ENCODE data around the gene UBE2Q1. TPM values are rescaled to one million over a fixed set of nuclear protein-coding genes. Genes with fewer than 3 reads are reported as not detected.

The UBE2Q1 gene
- total and polyA plus RNA-seq, 2 experiments from 2014 or later = 15.5 to 33.0 TPM

DNA sequence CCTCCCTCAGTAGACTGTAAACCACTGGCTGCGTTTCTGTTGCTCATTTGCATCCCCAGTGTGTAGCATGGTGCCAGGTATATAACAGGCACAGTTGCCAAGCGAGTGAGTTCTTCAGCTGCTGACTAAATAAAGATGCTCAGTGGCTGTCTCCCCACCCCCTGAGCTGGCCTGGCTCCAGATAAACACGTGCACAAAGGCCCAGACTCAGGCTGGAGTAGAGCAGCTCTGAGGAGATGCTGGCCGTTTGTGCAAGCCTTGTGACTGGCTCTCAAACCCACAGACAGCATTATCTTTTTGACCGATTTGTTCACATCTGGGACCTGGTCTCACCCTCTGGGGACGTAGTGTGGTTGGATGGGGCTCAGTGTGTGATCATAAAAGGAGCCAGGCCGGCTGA, 16.3 kb upstream of the UBE2Q1 start:
- peaks cover 31% of the 10 kb centered on the region for H3K27me3 Mint-ChIP-seq (ENCODE audit: insufficient read depth, low read depth, poor library complexity)
- peaks cover 26% of the 10 kb centered on the region for H3K36me3 Mint-ChIP-seq (ENCODE audit: low read depth)
- no peaks in the 10 kb centered on the region for H3K9me3 Mint-ChIP-seq
- peaks cover 4% of the 10 kb centered on the region; the same call in 1 of the 2 replicates for H4K20me1 ChIP-seq (replicated peaks; ENCODE audit: insufficient read depth)
- H3K27me3 ChIP-seq (ENCODE audit: insufficient read depth) = no peaks in the 10 kb centered on the region
- H3F3A ChIP-seq (replicated peaks; ENCODE audit: low read depth) = no peaks in the 10 kb centered on the region
- TF ChIP-seq POLR2AphosphoS5 (IDR thresholded peaks at IDR 0.05; ENCODE audit: low read depth) (no peak), CREB1 (CRISPR knock-in tag; IDR thresholded peaks at IDR 0.05; ENCODE audit: low read depth) (no peak), ZNF331 (CRISPR knock-in tag; IDR thresholded peaks at IDR 0.05; ENCODE audit: low read depth) (no peak), JUNB (IDR thresholded peaks at IDR 0.05; ENCODE audit: unreplicated experiment) (no peak), EZH2 (IDR thresholded peaks at IDR 0.05; ENCODE audit: low read depth, unreplicated experiment) (no peak), STAT1 (IDR thresholded peaks at IDR 0.05; ENCODE audit: unreplicated experiment) (no peak), NANOG (IDR thresholded peaks at IDR 0.05; ENCODE audit: borderline replicate concordance) (no peak), ZNF114 (CRISPR knock-in tag; IDR thresholded peaks at IDR 0.05) (no peak), EZH2phosphoT487 (IDR thresholded peaks at IDR 0.05; ENCODE audit: unreplicated experiment) (no peak)
- TF ChIP-seq, protein P1, sequence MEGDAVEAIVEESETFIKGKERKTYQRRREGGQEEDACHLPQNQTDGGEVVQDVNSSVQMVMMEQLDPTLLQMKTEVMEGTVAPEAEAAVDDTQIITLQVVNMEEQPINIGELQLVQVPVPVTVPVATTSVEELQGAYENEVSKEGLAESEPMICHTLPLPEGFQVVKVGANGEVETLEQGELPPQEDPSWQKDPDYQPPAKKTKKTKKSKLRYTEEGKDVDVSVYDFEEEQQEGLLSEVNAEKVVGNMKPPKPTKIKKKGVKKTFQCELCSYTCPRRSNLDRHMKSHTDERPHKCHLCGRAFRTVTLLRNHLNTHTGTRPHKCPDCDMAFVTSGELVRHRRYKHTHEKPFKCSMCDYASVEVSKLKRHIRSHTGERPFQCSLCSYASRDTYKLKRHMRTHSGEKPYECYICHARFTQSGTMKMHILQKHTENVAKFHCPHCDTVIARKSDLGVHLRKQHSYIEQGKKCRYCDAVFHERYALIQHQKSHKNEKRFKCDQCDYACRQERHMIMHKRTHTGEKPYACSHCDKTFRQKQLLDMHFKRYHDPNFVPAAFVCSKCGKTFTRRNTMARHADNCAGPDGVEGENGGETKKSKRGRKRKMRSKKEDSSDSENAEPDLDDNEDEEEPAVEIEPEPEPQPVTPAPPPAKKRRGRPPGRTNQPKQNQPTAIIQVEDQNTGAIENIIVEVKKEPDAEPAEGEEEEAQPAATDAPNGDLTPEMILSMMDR (conservative IDR thresholded peaks at IDR 0.05; ENCODE audit: low read depth in 2 of 2) = no peak
- TF ChIP-seq, protein P2, sequence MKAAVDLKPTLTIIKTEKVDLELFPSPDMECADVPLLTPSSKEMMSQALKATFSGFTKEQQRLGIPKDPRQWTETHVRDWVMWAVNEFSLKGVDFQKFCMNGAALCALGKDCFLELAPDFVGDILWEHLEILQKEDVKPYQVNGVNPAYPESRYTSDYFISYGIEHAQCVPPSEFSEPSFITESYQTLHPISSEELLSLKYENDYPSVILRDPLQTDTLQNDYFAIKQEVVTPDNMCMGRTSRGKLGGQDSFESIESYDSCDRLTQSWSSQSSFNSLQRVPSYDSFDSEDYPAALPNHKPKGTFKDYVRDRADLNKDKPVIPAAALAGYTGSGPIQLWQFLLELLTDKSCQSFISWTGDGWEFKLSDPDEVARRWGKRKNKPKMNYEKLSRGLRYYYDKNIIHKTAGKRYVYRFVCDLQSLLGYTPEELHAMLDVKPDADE (IDR thresholded peaks at IDR 0.05) = no peak
- TF ChIP-seq, protein P3, sequence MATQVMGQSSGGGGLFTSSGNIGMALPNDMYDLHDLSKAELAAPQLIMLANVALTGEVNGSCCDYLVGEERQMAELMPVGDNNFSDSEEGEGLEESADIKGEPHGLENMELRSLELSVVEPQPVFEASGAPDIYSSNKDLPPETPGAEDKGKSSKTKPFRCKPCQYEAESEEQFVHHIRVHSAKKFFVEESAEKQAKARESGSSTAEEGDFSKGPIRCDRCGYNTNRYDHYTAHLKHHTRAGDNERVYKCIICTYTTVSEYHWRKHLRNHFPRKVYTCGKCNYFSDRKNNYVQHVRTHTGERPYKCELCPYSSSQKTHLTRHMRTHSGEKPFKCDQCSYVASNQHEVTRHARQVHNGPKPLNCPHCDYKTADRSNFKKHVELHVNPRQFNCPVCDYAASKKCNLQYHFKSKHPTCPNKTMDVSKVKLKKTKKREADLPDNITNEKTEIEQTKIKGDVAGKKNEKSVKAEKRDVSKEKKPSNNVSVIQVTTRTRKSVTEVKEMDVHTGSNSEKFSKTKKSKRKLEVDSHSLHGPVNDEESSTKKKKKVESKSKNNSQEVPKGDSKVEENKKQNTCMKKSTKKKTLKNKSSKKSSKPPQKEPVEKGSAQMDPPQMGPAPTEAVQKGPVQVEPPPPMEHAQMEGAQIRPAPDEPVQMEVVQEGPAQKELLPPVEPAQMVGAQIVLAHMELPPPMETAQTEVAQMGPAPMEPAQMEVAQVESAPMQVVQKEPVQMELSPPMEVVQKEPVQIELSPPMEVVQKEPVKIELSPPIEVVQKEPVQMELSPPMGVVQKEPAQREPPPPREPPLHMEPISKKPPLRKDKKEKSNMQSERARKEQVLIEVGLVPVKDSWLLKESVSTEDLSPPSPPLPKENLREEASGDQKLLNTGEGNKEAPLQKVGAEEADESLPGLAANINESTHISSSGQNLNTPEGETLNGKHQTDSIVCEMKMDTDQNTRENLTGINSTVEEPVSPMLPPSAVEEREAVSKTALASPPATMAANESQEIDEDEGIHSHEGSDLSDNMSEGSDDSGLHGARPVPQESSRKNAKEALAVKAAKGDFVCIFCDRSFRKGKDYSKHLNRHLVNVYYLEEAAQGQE (IDR thresholded peaks at IDR 0.05; ENCODE audit: unreplicated experiment) = no peak
- TF ChIP-seq, protein P4, sequence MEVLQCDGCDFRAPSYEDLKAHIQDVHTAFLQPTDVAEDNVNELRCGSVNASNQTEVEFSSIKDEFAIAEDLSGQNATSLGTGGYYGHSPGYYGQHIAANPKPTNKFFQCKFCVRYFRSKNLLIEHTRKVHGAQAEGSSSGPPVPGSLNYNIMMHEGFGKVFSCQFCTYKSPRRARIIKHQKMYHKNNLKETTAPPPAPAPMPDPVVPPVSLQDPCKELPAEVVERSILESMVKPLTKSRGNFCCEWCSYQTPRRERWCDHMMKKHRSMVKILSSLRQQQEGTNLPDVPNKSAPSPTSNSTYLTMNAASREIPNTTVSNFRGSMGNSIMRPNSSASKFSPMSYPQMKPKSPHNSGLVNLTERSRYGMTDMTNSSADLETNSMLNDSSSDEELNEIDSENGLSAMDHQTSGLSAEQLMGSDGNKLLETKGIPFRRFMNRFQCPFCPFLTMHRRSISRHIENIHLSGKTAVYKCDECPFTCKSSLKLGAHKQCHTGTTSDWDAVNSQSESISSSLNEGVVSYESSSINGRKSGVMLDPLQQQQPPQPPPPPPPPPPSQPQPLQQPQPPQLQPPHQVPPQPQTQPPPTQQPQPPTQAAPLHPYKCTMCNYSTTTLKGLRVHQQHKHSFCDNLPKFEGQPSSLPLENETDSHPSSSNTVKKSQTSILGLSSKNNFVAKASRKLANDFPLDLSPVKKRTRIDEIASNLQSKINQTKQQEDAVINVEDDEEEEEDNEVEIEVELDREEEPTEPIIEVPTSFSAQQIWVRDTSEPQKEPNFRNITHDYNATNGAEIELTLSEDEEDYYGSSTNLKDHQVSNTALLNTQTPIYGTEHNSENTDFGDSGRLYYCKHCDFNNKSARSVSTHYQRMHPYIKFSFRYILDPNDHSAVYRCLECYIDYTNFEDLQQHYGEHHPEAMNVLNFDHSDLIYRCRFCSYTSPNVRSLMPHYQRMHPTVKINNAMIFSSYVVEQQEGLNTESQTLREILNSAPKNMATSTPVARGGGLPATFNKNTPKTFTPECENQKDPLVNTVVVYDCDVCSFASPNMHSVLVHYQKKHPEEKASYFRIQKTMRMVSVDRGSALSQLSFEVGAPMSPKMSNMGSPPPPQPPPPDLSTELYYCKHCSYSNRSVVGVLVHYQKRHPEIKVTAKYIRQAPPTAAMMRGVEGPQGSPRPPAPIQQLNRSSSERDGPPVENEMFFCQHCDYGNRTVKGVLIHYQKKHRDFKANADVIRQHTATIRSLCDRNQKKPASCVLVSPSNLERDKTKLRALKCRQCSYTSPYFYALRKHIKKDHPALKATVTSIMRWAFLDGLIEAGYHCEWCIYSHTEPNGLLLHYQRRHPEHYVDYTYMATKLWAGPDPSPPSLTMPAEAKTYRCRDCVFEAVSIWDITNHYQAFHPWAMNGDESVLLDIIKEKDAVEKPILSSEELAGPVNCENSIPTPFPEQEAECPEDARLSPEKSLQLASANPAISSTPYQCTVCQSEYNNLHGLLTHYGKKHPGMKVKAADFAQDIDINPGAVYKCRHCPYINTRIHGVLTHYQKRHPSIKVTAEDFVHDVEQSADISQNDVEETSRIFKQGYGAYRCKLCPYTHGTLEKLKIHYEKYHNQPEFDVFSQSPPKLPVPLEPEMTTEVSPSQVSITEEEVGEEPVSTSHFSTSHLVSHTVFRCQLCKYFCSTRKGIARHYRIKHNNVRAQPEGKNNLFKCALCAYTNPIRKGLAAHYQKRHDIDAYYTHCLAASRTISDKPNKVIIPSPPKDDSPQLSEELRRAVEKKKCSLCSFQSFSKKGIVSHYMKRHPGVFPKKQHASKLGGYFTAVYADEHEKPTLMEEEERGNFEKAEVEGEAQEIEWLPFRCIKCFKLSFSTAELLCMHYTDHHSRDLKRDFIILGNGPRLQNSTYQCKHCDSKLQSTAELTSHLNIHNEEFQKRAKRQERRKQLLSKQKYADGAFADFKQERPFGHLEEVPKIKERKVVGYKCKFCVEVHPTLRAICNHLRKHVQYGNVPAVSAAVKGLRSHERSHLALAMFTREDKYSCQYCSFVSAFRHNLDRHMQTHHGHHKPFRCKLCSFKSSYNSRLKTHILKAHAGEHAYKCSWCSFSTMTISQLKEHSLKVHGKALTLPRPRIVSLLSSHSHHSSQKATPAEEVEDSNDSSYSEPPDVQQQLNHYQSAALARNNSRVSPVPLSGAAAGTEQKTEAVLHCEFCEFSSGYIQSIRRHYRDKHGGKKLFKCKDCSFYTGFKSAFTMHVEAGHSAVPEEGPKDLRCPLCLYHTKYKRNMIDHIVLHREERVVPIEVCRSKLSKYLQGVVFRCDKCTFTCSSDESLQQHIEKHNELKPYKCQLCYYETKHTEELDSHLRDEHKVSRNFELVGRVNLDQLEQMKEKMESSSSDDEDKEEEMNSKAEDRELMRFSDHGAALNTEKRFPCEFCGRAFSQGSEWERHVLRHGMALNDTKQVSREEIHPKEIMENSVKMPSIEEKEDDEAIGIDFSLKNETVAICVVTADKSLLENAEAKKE (CRISPR knock-in tag; IDR thresholded peaks at IDR 0.05) = no peak
- no peak overlapping the region for H2AFZ ChIP-seq
- H3K27ac ChIP-seq (ENCODE audit: low read depth) = no peak overlapping the region
- H3K4me2 ChIP-seq = no peak overlapping the region
- H3K4me3 ChIP-seq = no peak overlapping the region
- no peak overlapping the region for H3K4me3 Mint-ChIP-seq
- H3K36me3 ChIP-seq (ENCODE audit: insufficient read depth) = 0 out of 2 replicates have a peak, but pooled peaks cover 4% of the 10 kb centered on the region
- DNase-seq (ENCODE audit: low spot score) (no peak), ATAC-seq (no peak)
- H3K79me2 ChIP-seq (replicated peaks; ENCODE audit: insufficient read depth) = no peaks in the 10 kb centered on the region
- H3K4me1 ChIP-seq (ENCODE audit: insufficient read depth) = peaks cover 7% of the 10 kb centered on the region; the same call in 1 of the 2 replicates
- no peaks in the 10 kb centered on the region for H3K9me2 ChIP-seq (ENCODE audit: insufficient read depth)
- peaks cover 28% of the 10 kb centered on the region for H3K4me1 Mint-ChIP-seq
- no peak overlapping the region for H3K27ac Mint-ChIP-seq

Measured in GM23338 (cell line).